IMR-90 (cell line): ENCODE measurements around the gene CUX1. TPM values are rescaled to one million over a fixed set of nuclear protein-coding genes. Genes with fewer than 3 reads are reported as not detected.

Experiments
- ATAC-seq: fragments of 200-7000 bp; cut with Tn5 transposase; 2 replicates; pipeline ENCODE4 v1.9.1; 2020; ENCODE audit warnings: low read depth, mild to moderate bottlenecking, moderate library complexity
- BruUV-seq: library from RNA; stranded (reverse); fragments of 400-500 nt; replicated peaks from 2 replicates; lab custom pipeline; 2021; lab: Mats Ljungman, UMichigan
- CTCF ChIA-PET: fragments of 300-600 bp; formaldehyde crosslinking; extraction: SDS; loops from one replicate; lab custom pipeline; 2021; ENCODE audit warnings: antibody characterized with exemption; lab: Yijun Ruan, JAX
- POLR2A ChIA-PET: fragments of 300-600 bp; sonication (Branson Sonifier 250); formaldehyde crosslinking; loops from one replicate; lab custom pipeline; 2022; ENCODE audit warnings: antibody characterized with exemption; ENCODE audit not compliant: unreplicated experiment; lab: Charles Lee
- DNase-seq: peaks from one replicate; pipeline ENCODE4 v3.0.0; 2013
- H2AFZ ChIP-seq: replicated peaks from 2 replicates; pipeline ENCODE3; 2013; ENCODE audit warnings: low read length, mild to moderate bottlenecking; ENCODE audit not compliant: poor library complexity
- H2AK5ac ChIP-seq: 2 replicates; pipeline ENCODE4 v1.6.1; 2013; ENCODE audit warnings: low read depth, low read length, inconsistent platforms
- H2AK9ac ChIP-seq: replicated peaks from 2 replicates; pipeline ENCODE3; 2013; ENCODE audit warnings: mild to moderate bottlenecking, low read depth, low read length, moderate library complexity; ENCODE audit not compliant: poor library complexity
- H2BK120ac ChIP-seq: 2 replicates; pipeline ENCODE4 v1.6.1; 2013; ENCODE audit warnings: low read depth, low read length, inconsistent platforms
- H2BK15ac ChIP-seq: 3 replicates; pipeline ENCODE4 v1.6.1; 2013; ENCODE audit warnings: low read depth, low read length, inconsistent platforms
- H2BK20ac ChIP-seq: 2 replicates; pipeline ENCODE4 v1.6.1; 2013; ENCODE audit warnings: low read depth, mild to moderate bottlenecking, inconsistent platforms, low read length, moderate library complexity
- H2BK5ac ChIP-seq: 2 replicates; pipeline ENCODE4 v1.6.1; 2013; ENCODE audit warnings: mild to moderate bottlenecking, low read depth, low read length, inconsistent platforms; ENCODE audit not compliant: poor library complexity, severe bottlenecking
- H3K14ac ChIP-seq: replicated peaks from 2 replicates; pipeline ENCODE4 v1.6.1; 2013; ENCODE audit warnings: low read depth, low read length, inconsistent platforms
- H3K18ac ChIP-seq: 2 replicates; pipeline ENCODE4 v1.6.1; 2013; ENCODE audit warnings: low read depth, low read length, control low read depth
- H3K23ac ChIP-seq: 2 replicates; pipeline ENCODE4 v1.6.1; 2013; ENCODE audit warnings: low read depth, low read length, inconsistent platforms
- H3K27ac ChIP-seq: 2 replicates; pipeline ENCODE4 v1.5.1; 2013; ENCODE audit warnings: mild to moderate bottlenecking, control low read depth, low read length; ENCODE audit not compliant: insufficient read depth
- H3K27me3 ChIP-seq: 2 replicates; pipeline ENCODE4 v1.6.1; 2013; ENCODE audit warnings: low read length; ENCODE audit not compliant: control insufficient read depth, insufficient read depth
- H3K36me3 ChIP-seq: 2 replicates; pipeline ENCODE4 v1.6.1; 2013; ENCODE audit warnings: low read length, mixed read lengths; ENCODE audit not compliant: control insufficient read depth, insufficient read depth
- H3K4ac ChIP-seq: 2 replicates; pipeline ENCODE4 v1.6.1; 2013; ENCODE audit warnings: low read depth, low read length, inconsistent platforms
- H3K4me1 ChIP-seq: 2 replicates; pipeline ENCODE4 v1.6.1; 2013; ENCODE audit warnings: low read length, mixed read lengths; ENCODE audit not compliant: control insufficient read depth, insufficient read depth
- H3K4me2 ChIP-seq: 2 replicates; pipeline ENCODE4 v1.6.1; 2013; ENCODE audit warnings: low read depth, mild to moderate bottlenecking, control low read depth, low read length, moderate library complexity
- H3K4me3 ChIP-seq: 2 replicates; pipeline ENCODE4 v1.5.1; 2013; ENCODE audit warnings: low read depth, mild to moderate bottlenecking, control low read depth, low read length, moderate library complexity; ENCODE audit not compliant: insufficient read depth
- H3K56ac ChIP-seq: 2 replicates; pipeline ENCODE4 v1.6.1; 2013; ENCODE audit warnings: low read length, inconsistent platforms; ENCODE audit not compliant: insufficient read depth; ENCODE audit errors: extremely low read depth
- H3K79me1 ChIP-seq, 2 experiments: 2 replicates each; pipeline ENCODE4 v1.6.1; 2013; ENCODE audit warnings: low read length in 2 of 2, inconsistent platforms in 1 of 2, low read depth in 1 of 2
- H3K9ac ChIP-seq: 2 replicates; pipeline ENCODE4 v1.6.1; 2013; ENCODE audit warnings: low read depth, low read length, control low read depth
- H3K9me1 ChIP-seq: 2 replicates; pipeline ENCODE4 v1.6.1; 2013; ENCODE audit warnings: low read length, inconsistent platforms; ENCODE audit not compliant: insufficient read depth
- H3K9me3 ChIP-seq: 2 replicates; pipeline ENCODE4 v1.6.1; 2013; ENCODE audit warnings: low read length; ENCODE audit not compliant: control insufficient read depth, insufficient read depth
- H4K20me1 ChIP-seq: 2 replicates; pipeline ENCODE4 v1.6.1; 2013; ENCODE audit warnings: low read length, inconsistent platforms; ENCODE audit not compliant: insufficient read depth
- H4K5ac ChIP-seq: 2 replicates; pipeline ENCODE4 v1.6.1; 2013; ENCODE audit warnings: mild to moderate bottlenecking, low read depth, low read length, control low read depth
- H4K8ac ChIP-seq, 2 experiments: 2 replicates each; pipeline ENCODE4 v1.6.1; 2013; ENCODE audit warnings: low read depth in 2 of 2, low read length in 2 of 2, control low read depth in 1 of 2, inconsistent platforms in 1 of 2
- H4K91ac ChIP-seq: 2 replicates; pipeline ENCODE4 v1.6.1; 2013; ENCODE audit warnings: low read depth, low read length, inconsistent platforms; ENCODE audit not compliant: insufficient read depth
- BHLHE40 ChIP-seq: fragments of 150-350 bp; IDR thresholded peaks from 2 replicates; pipeline ENCODE4 v1.6.1; 2016; ENCODE audit warnings: mild to moderate bottlenecking, low read depth, low read length
- CEBPB ChIP-seq: IDR thresholded peaks from 2 replicates; pipeline ENCODE4 v1.6.1; 2012; ENCODE audit warnings: low read depth, low read length, improper control_type of control experiment
- CHD1 ChIP-seq: IDR thresholded peaks from 2 replicates; pipeline ENCODE4 v1.6.1; 2012; ENCODE audit warnings: low read depth, low read length, improper control_type of control experiment
- FOS ChIP-seq: fragments of 150-350 bp; IDR thresholded peaks from 2 replicates; pipeline ENCODE4 v1.6.1; 2016; ENCODE audit warnings: low read depth, low read length
- MAFK ChIP-seq: IDR thresholded peaks from 2 replicates; pipeline ENCODE4 v1.6.1; 2012; ENCODE audit warnings: low read depth, low read length, improper control_type of control experiment
- MAZ ChIP-seq: IDR thresholded peaks from 2 replicates; pipeline ENCODE4 v1.6.1; 2012; ENCODE audit warnings: low read depth, mild to moderate bottlenecking, low read length, improper control_type of control experiment, moderate library complexity, borderline replicate concordance
- MXI1 ChIP-seq: IDR thresholded peaks from 2 replicates; pipeline ENCODE4 v1.6.1; 2012; ENCODE audit warnings: low read depth, mild to moderate bottlenecking, low read length, moderate library complexity, borderline replicate concordance
- NFE2L2 ChIP-seq: fragments of 150-350 bp; IDR thresholded peaks from 2 replicates; pipeline ENCODE4 v1.6.1; 2016; ENCODE audit warnings: low read depth, mild to moderate bottlenecking, low read length
- RAD21 ChIP-seq: IDR thresholded peaks from 2 replicates; pipeline ENCODE4 v1.6.1; 2012; ENCODE audit warnings: low read length, improper control_type of control experiment
- SMC3 ChIP-seq: fragments of 150-350 bp; IDR thresholded peaks from 2 replicates; pipeline ENCODE4 v1.6.1; 2016; ENCODE audit warnings: low read depth, mild to moderate bottlenecking, antibody characterized with exemption, low read length, moderate library complexity
- WGBS, 2 experiments: methylation state at CpG; one replicate each; pipeline versions ENCODE4 v1.1.5 to v1.1.7; 2013; ENCODE audit warnings: missing lambda C conversion rate in 2 of 2; ENCODE audit not compliant: insufficient read length in 1 of 2; ENCODE audit errors: extremely low coverage in 2 of 2; 5-methylcytosine and 5-hydroxymethylcytosine counted together
- dilution Hi-C: fragments of 300-500 bp; cut with HindIII; formaldehyde crosslinking; loops from one replicate; pipeline ENCODE4 v1.14.3; 2018; ENCODE audit warnings: low sequenced_read_pairs; ENCODE audit not compliant: unreplicated experiment
- in situ Hi-C: fragments of 300-500 bp; cut with MboI; formaldehyde crosslinking; loops from 3 replicates; pipeline ENCODE4 v1.14.3; 2019; ENCODE audit warnings: low sequenced_read_pairs, inconsistent platforms, mixed read lengths
- intact Hi-C: fragments of 100-400 bp; cut with micrococcal nuclease; formaldehyde crosslinking; loops from 2 replicates; pipeline ENCODE4 v1.10.0; 2022
- polyA plus RNA-seq, 3 experiments: library from polyadenylated mRNA; depleted of rRNA; stranded (reverse); fragments of >200 nt; gene quantifications; 2 replicates each; pipeline ENCODE4 v1.2.3, GENCODE V29; 2012; ENCODE audit warnings: low replicate concordance in 1 of 3
- total RNA-seq: library from RNA; depleted of rRNA; stranded (reverse); fragments of >200 nt; gene quantifications from 2 replicates; pipeline ENCODE4 v1.2.3, GENCODE V29; 2012
- TF ChIP-seq, protein P1 (sequence below): conservative IDR thresholded peaks from 2 replicates; pipeline ENCODE4 v1.5.1; 2012; ENCODE audit warnings: mild to moderate bottlenecking, low read depth, low read length, improper control_type of control experiment
- TF ChIP-seq, protein P2 (sequence below): fragments of 150-350 bp; IDR thresholded peaks from 2 replicates; pipeline ENCODE4 v1.6.1; 2016; ENCODE audit warnings: low read depth, mild to moderate bottlenecking, low read length, moderate library complexity, borderline replicate concordance
- TF ChIP-seq, protein P3 (sequence below): fragments of 150-350 bp; IDR thresholded peaks from 2 replicates; pipeline ENCODE4 v1.6.1; 2017; ENCODE audit warnings: mild to moderate bottlenecking, antibody characterized with exemption, low read length, low read depth

Gene CUX1
- total and polyA plus RNA-seq, 2 of the 4 experiments (the other 2 are of a cell fraction): 19.7 to 46.4 TPM

DNA sequence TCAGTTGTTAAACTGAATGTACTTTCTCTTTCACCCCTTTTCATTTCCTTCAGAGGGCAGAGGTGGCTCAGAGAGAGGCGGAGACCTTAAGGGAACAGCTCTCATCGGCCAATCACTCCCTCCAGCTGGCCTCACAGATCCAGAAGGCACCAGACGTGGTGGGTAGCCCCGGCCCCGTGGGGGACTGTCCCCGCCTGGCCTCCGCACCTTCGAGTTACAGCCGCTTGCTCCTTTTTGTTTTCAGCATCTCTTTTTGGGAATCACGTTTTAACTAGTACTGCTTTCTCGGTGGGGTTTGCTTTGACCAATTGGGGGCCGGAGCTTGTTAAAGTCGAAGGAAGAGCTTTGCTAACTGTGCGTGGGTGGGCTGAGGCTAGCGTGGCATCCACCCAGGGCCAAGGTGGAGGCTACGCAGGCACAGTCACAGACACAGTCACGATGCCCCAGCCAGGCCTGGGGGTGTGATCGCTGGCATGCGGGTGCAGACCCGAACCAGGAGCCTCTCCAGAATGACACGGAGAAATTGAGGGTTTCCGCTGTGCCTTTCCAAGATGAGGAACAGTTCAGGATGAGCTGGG, 353.1 kb downstream of the CUX1 start:
- ChIA-PET POLR2A (no interaction called here), CTCF (interaction anchor here (1.1 kb wide), 1 partner anchor 16 kb away, joined by 3 read pairs; no protein-coding TSS in a partner anchor)
- H3K27ac ChIP-seq: peak overlapping the region; percentile 33; the same call in 1 of the 2 replicates
- no peak overlapping the region for H3K23ac ChIP-seq
- in situ Hi-C loops: no loop called here
- TF ChIP-seq RAD21 (no peak), FOS (no peak), MAZ (no peak), CHD1 (no peak), MXI1 (no peak), NFE2L2 (no peak), BHLHE40 (no peak), MAFK (no peak), CEBPB (no peak), SMC3 (no peak)
- TF ChIP-seq, protein P1, sequence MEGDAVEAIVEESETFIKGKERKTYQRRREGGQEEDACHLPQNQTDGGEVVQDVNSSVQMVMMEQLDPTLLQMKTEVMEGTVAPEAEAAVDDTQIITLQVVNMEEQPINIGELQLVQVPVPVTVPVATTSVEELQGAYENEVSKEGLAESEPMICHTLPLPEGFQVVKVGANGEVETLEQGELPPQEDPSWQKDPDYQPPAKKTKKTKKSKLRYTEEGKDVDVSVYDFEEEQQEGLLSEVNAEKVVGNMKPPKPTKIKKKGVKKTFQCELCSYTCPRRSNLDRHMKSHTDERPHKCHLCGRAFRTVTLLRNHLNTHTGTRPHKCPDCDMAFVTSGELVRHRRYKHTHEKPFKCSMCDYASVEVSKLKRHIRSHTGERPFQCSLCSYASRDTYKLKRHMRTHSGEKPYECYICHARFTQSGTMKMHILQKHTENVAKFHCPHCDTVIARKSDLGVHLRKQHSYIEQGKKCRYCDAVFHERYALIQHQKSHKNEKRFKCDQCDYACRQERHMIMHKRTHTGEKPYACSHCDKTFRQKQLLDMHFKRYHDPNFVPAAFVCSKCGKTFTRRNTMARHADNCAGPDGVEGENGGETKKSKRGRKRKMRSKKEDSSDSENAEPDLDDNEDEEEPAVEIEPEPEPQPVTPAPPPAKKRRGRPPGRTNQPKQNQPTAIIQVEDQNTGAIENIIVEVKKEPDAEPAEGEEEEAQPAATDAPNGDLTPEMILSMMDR: no peak
- TF ChIP-seq, protein P2, sequence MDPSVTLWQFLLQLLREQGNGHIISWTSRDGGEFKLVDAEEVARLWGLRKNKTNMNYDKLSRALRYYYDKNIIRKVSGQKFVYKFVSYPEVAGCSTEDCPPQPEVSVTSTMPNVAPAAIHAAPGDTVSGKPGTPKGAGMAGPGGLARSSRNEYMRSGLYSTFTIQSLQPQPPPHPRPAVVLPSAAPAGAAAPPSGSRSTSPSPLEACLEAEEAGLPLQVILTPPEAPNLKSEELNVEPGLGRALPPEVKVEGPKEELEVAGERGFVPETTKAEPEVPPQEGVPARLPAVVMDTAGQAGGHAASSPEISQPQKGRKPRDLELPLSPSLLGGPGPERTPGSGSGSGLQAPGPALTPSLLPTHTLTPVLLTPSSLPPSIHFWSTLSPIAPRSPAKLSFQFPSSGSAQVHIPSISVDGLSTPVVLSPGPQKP: no peak
- TF ChIP-seq, protein P3, sequence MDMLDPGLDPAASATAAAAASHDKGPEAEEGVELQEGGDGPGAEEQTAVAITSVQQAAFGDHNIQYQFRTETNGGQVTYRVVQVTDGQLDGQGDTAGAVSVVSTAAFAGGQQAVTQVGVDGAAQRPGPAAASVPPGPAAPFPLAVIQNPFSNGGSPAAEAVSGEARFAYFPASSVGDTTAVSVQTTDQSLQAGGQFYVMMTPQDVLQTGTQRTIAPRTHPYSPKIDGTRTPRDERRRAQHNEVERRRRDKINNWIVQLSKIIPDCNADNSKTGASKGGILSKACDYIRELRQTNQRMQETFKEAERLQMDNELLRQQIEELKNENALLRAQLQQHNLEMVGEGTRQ: no peak
- no peak overlapping the region for H3K18ac ChIP-seq
- dilution Hi-C loops: no loop called here
- peaks cover 33% of the 10 kb centered on the region for H3K36me3 ChIP-seq
- H3K4me3 ChIP-seq: no peak overlapping the region
- no peaks in the 10 kb centered on the region for H3K9me3 ChIP-seq
- H2BK120ac ChIP-seq: no peak overlapping the region
- H3K14ac ChIP-seq: no peak overlapping the region
- H4K20me1 ChIP-seq: no peaks in the 10 kb centered on the region
- H2AK9ac ChIP-seq: no peak overlapping the region
- ATAC-seq (peak; percentile 59), DNase-seq (no peak)
- WGBS, 2 experiments: 71% methylated on average over 7 of the region's 22 CpGs; no CpG with 5 or more reads in 1 of the 2 experiments
- no peak overlapping the region for H2AFZ ChIP-seq
- H4K5ac ChIP-seq: no peak overlapping the region
- 0 out of 2 replicates have a peak overlapping the region, but pooled peaks have one; percentile 0 for H4K91ac ChIP-seq
- H2BK5ac ChIP-seq: no peak overlapping the region
- no peak overlapping the region for H3K9ac ChIP-seq
- H2BK15ac ChIP-seq: no peak overlapping the region
- H3K9me1 ChIP-seq: peaks cover 6% of the 10 kb centered on the region
- H3K4me2 ChIP-seq: no peak overlapping the region; the same call in 1 of the 2 replicates
- no peak overlapping the region; the same call in 1 of the 2 replicates for H2AK5ac ChIP-seq
- H3K4me1 ChIP-seq: peaks cover 9% of the 10 kb centered on the region
- intact Hi-C loops: no loop called here
- H2BK20ac ChIP-seq: no peak overlapping the region
- no peak overlapping the region for H4K8ac ChIP-seq
- BruUV-seq: no TSS peak
- no peak overlapping the region for H3K56ac ChIP-seq
- H3K79me1 ChIP-seq: peaks cover 0 to 11% of the 10 kb centered on the region in 2 experiments; a peak in 2 of 4 replicates
- H3K27me3 ChIP-seq: no peaks in the 10 kb centered on the region
- no peak overlapping the region for H3K4ac ChIP-seq
